GM13976 (cell line): ENCODE data around the gene LHFPL6.

ENCODE experiments used
- DNase-seq: peaks from one replicate; pipeline ENCODE4 v3.0.0; 2012; ENCODE audit warnings: low spot score
- CTCF ChIP-seq: IDR thresholded peaks from 2 replicates; pipeline ENCODE4 v1.5.1; 2012; ENCODE audit warnings: borderline replicate concordance, mild to moderate bottlenecking; ENCODE audit not compliant: insufficient read depth; ENCODE audit errors: extremely low read depth, missing control alignments, control extremely low read depth
- in situ Hi-C: fragments of 300-500 bp; cut with MboI; formaldehyde crosslinking; loops from one replicate; pipeline ENCODE4 v1.12.0; 2022; ENCODE audit warnings: low sequenced_read_pairs, mixed read lengths, inconsistent platforms; ENCODE audit not compliant: unreplicated experiment

The LHFPL6 gene

GRCh38 chr13:39505151-39505550 lies 97.8 kb downstream of the LHFPL6 start:
- TF ChIP-seq CTCF: no peak

GRCh38 chr13:39503048-39503447 lies 99.9 kb downstream of the LHFPL6 start:
- DNase-seq: no peak
- in situ Hi-C loops: no loop called here
- no peak for TF ChIP-seq CTCF

More at GRCh38 chr13:39505151-39505550, 97.8 kb downstream of the LHFPL6 start:
- no peak for DNase-seq
- in situ Hi-C loops: no loop called here

- TF ChIP-seq CTCF: no peak
- in situ Hi-C loops: no loop called here
- DNase-seq: no peak
These were observed 101.2 kb downstream of the LHFPL6 start for GRCh38 chr13:39501702-39502324.

GRCh38 chr13:39499604-39500003 lies 103.4 kb downstream of the LHFPL6 start:
- no peak for TF ChIP-seq CTCF
- in situ Hi-C loops: no loop called here
- DNase-seq: no peak

GRCh38 chr13:39498471-39499114 lies 104.4 kb downstream of the LHFPL6 start:
- TF ChIP-seq CTCF: no peak
- in situ Hi-C loops: no loop called here
- DNase-seq: no peak

GRCh38 chr13:39496506-39496905 lies 106.5 kb downstream of the LHFPL6 start:
- TF ChIP-seq CTCF: no peak
- DNase-seq: no peak
- in situ Hi-C loops: no loop called here
